IPS-20b (cell line): ENCODE measurements around the gene GJA1.
"Not testable (repeated sequence)": the region's sequence is repeated elsewhere in the genome, so short reads cannot be mapped to it uniquely, and the experiment has no call there.

ENCODE experiments used
- H3K27ac ChIP-seq: one replicate; pipeline ENCODE4 v1.5.1; 2013; ENCODE audit warnings: low read length
- H3K27me3 ChIP-seq: 2 replicates; pipeline ENCODE4 v1.6.1; 2013; ENCODE audit warnings: mild to moderate bottlenecking, low read length, inconsistent platforms; ENCODE audit not compliant: insufficient read depth
- H3K36me3 ChIP-seq: 2 replicates; pipeline ENCODE4 v1.6.1; 2013; ENCODE audit warnings: low read depth, mild to moderate bottlenecking, inconsistent platforms, low read length, moderate library complexity; ENCODE audit not compliant: insufficient read depth
- H3K4me1 ChIP-seq: 2 replicates; pipeline ENCODE4 v1.6.1; 2013; ENCODE audit warnings: mild to moderate bottlenecking, control low read depth, inconsistent platforms, low read length, moderate library complexity; ENCODE audit not compliant: insufficient read depth
- H3K4me3 ChIP-seq: 2 replicates; pipeline ENCODE4 v1.5.1; 2013; ENCODE audit warnings: mild to moderate bottlenecking, low read length, inconsistent platforms
- H3K9ac ChIP-seq: 2 replicates; pipeline ENCODE4 v1.6.1; 2013; ENCODE audit warnings: low read depth, mild to moderate bottlenecking, inconsistent platforms, low read length, moderate library complexity
- H3K9me3 ChIP-seq: 2 replicates; pipeline ENCODE4 v1.6.1; 2013; ENCODE audit warnings: mild to moderate bottlenecking, low read depth, low read length, inconsistent platforms; ENCODE audit not compliant: insufficient read depth

The GJA1 gene

DNA sequence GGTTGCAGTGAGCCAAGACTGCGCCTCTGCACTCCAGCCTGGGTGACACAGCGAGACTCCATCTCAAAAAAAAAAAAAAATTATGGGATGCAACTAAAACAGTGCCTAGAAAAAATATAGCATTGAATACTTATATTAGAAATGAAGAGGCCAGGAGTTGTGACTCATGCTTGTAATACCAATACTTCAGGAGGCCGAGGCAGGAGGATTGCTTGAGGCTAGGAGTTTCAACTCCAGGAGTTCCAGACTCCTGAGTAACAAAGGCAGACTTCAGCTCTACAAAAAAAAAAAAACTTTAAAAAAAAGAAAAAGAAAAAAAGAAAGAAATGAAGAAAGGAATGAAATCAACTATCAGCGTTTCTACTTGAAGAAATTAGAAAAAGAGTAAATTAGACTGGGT lies 17.1 kb upstream of the GJA1 start:
- H3K27ac ChIP-seq: no peak overlapping the region
- H3K4me1 ChIP-seq: no peaks in the 10 kb centered on the region
- H3K9ac ChIP-seq: no peak overlapping the region
- no peaks in the 10 kb centered on the region for H3K27me3 ChIP-seq
- H3K4me3 ChIP-seq: no peak overlapping the region
- no peaks in the 10 kb centered on the region for H3K36me3 ChIP-seq
- H3K9me3 ChIP-seq: no peaks in the 10 kb centered on the region

DNA sequence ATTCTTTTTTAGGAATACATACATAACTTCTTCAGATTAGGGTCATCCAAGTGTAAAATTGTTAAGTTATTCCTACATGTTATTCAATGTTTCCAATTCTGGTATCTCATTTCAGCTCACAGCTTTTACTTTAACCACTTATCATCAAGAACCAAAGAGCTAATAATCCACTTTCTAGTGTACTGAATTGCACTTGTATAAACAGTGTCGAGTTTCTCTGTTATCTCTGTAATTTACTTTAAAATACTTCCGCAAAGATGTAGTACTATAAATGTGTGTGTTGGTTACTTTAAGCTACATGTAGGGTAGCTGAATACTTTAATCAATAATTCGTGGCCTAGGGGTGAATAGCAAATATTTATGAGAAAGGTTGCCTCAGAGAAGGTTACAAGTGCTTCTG lies 8.8 kb upstream of the GJA1 start:
- Histone ChIP-seq H3K27ac (no peak overlapping the region), H3K4me3 (no peak overlapping the region), H3K9me3 (no peaks in the 10 kb centered on the region), H3K9ac (no peak overlapping the region), H3K4me1 (peaks cover 5% of the 10 kb centered on the region; the same call in 1 of the 2 replicates), H3K36me3 (no peaks in the 10 kb centered on the region), H3K27me3 (no peaks in the 10 kb centered on the region)

DNA sequence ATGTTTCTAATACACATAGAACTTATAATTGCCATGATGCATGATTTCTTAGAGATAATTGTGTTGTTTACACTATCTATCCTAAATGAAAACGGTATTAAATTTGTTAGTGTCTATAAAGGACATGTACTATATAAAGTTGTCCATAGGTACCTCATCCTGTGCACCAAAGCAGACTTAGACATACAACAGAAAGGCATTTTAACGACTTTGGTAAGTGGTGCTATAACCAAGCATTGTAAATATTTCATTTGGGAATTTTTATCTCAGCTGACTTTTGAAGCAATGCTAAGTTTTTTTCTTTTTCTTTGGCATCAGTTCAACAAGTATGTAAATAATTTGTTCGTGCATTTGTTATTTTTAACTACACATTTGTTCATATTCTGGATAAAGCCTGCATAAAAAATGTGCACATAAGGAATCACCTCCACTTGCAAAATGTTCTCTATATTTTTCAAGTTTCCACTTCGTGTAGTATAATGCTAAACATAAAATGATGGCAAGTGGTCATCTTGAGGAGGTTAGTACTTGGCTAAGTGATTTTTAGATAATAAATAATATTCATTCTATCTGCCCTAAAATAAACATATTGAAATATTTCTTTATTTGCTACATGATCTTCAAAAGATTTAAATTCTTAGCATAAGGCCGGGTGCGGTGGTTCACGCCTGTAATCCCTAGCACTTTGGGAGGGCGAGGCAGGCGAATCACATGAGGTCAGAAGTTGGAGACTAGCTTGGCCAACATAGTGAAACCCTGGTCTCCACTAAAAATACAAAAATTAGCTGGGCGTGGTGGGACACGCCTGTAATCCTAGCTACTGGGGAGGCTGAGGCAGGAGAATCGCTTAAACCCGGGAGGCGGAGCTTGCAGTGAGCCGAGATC lies 6.3 kb upstream of the GJA1 start:
- Histone ChIP-seq H3K27me3 (no peaks in the 10 kb centered on the region), H3K9ac (no peak overlapping the region), H3K36me3 (no peaks in the 10 kb centered on the region), H3K27ac (no peak overlapping the region), H3K9me3 (no peaks in the 10 kb centered on the region), H3K4me1 (peaks cover 16% of the 10 kb centered on the region; the same call in 1 of the 2 replicates), H3K4me3 (no peak overlapping the region)

DNA sequence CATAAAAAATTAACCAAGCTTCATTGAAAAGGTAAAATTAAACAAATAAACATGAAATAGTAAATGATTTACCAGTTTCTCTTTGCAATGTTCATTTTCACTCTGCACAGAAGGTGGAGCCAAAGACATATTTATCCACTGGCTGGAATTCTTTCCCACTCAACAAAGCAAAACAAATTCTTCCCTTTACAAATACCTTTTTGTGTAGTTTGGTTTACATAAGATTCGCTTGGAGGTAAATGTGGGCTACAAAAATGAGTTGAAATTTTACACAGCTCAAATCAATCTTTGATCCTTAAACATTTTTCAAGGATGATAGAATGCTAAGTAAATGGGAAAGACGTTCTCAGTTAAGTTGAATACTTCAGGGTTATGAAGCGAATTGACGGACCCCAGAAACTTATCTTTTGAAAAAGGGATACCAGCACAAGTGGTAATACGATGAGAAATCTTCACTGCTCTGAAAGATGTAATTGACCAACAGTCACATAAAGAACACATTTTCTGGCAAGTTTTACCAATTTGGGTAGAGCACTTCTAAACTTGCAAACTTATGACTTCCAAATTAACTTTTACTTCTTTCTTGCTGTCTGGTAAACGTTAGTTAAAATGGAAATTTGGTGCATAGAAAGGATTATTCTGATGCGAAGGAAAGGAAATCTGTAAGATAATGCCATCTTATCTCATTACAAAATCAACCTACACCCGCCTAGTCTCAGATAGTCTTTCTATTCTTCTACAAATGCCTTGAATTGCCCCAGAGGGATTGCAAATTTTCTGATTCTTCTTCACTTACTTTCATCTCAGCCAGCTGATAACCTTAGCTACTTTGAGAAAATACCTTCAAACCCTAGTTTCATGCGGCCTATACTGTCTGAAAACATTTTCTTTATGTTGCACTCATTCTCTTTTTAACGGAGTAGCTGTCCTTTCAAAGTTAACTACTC lies 4.7 kb upstream of the GJA1 start:
- Histone ChIP-seq H3K9me3 (no peaks in the 10 kb centered on the region), H3K27ac (peak overlapping the region; percentile 36), H3K27me3 (no peaks in the 10 kb centered on the region), H3K4me3 (peak overlapping the region; percentile 45), H3K36me3 (no peaks in the 10 kb centered on the region), H3K9ac (peak overlapping the region; percentile 53), H3K4me1 (peaks cover 25% of the 10 kb centered on the region)

DNA sequence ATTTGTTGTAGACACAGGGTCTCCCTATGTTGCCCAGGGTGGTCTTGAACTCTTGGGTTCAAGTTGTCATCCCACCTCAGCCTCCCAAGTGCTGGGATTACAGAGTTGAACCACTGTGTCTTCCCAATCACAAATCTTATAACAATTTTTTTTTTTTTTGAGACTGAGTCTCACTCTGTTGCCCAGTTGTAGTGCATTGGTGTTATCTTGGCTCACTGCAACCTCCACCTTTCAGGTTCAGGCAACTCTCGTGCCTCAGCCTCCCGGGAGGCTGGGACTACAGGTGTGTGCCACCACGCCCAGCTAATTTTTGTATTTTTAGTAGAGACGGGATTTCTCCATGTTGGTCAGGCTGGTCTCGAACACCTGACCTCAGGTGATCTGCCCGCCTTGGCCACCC lies 3.7 kb upstream of the GJA1 start:
- not testable (repeated sequence) for H3K36me3 ChIP-seq, H3K27me3 ChIP-seq, H3K9me3 ChIP-seq
- H3K4me1 ChIP-seq: peaks cover 25% of the 10 kb centered on the region
- peak overlapping the region; percentile 45; the same call in 1 of the 2 replicates for H3K4me3 ChIP-seq
- H3K9ac ChIP-seq: peak overlapping the region; percentile 28; the same call in 1 of the 2 replicates
- peak overlapping the region; percentile 13 for H3K27ac ChIP-seq

DNA sequence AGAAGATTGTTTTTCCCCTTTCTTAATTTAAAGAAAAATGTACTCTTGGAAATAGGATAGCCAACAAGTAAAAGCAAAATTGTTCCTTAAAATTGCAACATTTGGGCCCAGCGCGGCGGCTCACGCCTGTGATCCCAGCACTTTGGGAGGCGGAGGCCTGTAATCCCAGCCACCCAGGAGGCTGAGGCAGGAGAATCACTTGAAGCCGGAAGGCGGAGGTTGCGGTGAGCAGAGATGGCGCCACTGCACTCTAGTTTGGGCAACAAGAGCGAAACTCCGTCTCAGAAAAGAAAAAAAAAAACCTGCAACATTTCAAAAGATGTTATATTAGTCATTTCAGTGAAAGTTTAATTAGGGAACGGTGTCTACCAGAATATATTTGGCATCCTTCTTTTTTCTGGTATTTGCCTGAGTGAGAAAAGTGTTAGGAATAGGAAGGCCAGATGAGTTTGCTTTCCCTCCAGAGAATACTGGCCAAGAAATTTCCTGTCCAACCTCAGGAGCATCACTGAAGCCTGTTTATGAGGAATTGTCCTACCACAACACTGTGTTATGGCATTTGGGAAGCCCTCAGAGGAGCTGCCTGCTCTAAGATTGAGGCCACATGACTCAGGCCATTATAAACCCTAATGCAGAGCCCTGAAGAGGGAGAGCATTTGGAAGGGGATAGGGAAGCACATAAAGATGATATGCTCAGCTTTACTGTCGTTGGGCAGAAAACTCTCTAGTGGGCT lies 1.2 kb upstream of the GJA1 start:
- H3K4me3 ChIP-seq: peak overlapping the region; percentile 93
- no peaks in the 10 kb centered on the region for H3K9me3 ChIP-seq
- peak overlapping the region; percentile 7 for H3K27ac ChIP-seq
- no peaks in the 10 kb centered on the region for H3K27me3 ChIP-seq
- peaks cover 16% of the 10 kb centered on the region for H3K36me3 ChIP-seq
- H3K9ac ChIP-seq: peak overlapping the region; percentile 97; the same call in 1 of the 2 replicates
- H3K4me1 ChIP-seq: peaks cover 27% of the 10 kb centered on the region

DNA sequence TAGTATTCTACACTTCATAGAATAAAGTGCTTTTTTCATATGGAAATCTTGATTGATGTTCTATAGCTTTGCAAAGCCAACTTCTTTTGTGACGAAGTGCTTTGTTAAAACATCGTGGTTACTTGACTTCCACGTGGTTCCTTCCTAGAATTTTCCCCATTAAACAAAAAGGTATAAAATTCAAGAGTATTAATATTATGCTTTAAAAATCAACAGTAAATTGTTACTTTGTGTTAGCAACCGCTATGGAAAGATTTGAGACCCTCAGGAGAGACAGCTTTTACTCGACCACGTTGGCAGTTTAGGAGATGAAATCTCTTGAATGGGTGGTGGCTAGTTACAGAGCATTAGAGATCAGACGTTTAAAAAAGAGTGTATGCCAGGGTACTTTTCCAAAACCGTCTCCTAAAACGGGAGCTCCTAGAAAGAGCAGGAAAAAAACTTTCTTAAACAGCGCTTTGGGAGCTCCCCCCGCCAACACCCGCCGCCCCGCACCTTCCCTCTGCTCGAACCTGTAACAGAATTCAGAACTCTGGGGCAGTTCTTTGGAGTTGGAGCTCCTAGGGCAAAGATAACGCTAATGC lies 920 bp downstream of the GJA1 start:
- Histone ChIP-seq H3K9ac (peak overlapping the region; percentile 97), H3K9me3 (no peaks in the 10 kb centered on the region), H3K36me3 (peaks cover 24% of the 10 kb centered on the region), H3K4me3 (peak overlapping the region; percentile 93), H3K27me3 (no peaks in the 10 kb centered on the region), H3K27ac (peak overlapping the region; percentile 91), H3K4me1 (peaks cover 37% of the 10 kb centered on the region)

DNA sequence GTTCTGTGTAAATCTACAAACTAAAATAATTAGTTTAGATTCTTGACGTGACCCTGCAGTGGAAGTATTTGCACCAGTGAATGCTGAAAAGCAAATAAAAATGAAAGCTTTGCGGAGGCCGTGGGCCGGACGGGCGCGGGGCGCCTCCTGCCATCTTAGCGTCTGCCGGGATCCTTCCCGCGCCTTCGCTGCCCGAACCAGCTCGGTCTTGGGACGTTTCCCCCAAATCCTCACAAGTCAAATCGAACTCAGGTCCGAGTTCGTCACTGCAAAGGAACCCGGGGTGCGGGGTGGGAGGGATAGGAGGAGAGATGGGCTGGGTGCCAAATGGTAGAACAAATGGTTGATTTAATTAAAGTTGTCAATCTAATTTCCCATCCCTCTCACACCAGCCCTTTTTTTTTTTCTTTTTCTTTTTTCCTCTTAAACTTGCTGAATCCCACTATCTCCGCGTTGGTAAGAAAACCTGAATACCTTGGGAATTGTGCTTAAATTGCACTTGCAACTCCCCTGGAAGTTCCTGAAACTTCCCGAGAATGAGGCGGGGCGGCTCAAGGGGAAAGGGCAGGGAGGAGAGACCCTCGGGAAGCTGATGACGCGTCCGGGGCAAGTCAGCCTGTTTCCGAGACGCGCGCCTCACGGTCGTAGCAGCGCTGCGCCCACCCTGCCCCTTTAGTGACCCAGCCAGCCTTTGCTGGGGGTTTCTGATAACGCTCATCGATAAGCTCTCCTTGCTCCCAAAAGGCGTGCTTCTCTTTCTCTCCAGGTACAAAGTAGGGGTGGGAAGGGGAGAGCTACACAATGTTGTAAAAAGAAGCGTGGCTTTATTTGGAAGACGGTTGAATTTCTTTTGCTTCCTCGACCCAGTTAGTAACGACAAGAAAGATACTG lies 1.8 kb downstream of the GJA1 start:
- Histone ChIP-seq H3K9ac (peak overlapping the region; percentile 97), H3K4me1 (peaks cover 41% of the 10 kb centered on the region), H3K9me3 (no peaks in the 10 kb centered on the region), H3K36me3 (peaks cover 32% of the 10 kb centered on the region), H3K4me3 (peak overlapping the region; percentile 93), H3K27ac (peak overlapping the region; percentile 91), H3K27me3 (no peaks in the 10 kb centered on the region)

DNA sequence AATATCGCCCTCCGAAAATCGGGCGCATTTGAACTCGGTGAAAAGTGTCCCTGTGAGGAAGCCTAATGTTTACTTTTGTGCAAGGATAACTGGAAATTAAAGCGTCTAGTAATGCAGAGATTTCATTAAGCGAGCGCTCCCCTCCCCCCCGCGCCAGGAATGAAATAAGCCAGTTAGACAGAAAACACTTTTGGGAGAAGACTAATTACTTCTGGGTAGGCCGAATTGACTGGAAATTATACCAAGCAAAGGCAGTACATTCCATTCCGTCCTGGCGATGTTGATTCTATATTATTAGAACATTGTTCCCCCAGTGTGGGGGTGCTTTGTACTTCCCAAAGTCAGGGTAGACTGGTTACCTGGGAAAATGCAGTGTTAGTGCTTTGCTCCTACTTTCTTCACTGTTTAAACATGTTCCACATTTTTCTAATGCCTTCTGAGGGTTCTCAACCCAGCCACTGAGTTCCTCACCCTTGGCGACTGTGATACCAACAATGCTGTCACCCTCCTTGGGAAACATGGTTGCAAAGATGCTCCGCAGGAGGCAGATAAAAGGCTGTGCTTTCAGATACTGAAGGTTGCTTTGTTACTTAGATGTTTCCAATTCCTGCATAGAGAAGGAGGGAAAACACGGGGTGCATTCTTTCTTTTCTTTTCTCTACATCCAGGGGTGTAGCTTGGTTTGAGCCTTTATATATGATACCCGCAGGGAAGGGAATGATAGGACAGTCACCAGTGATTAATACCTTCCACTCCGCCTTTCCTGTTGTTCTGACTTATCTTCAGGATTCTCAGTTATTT lies 2.6 kb downstream of the GJA1 start:
- peak overlapping the region; percentile 97 for H3K9ac ChIP-seq
- no peaks in the 10 kb centered on the region for H3K27me3 ChIP-seq
- peaks cover 40% of the 10 kb centered on the region for H3K36me3 ChIP-seq
- peak overlapping the region; percentile 91 for H3K27ac ChIP-seq
- peak overlapping the region; percentile 93 for H3K4me3 ChIP-seq
- H3K4me1 ChIP-seq: peaks cover 41% of the 10 kb centered on the region
- no peaks in the 10 kb centered on the region for H3K9me3 ChIP-seq

DNA sequence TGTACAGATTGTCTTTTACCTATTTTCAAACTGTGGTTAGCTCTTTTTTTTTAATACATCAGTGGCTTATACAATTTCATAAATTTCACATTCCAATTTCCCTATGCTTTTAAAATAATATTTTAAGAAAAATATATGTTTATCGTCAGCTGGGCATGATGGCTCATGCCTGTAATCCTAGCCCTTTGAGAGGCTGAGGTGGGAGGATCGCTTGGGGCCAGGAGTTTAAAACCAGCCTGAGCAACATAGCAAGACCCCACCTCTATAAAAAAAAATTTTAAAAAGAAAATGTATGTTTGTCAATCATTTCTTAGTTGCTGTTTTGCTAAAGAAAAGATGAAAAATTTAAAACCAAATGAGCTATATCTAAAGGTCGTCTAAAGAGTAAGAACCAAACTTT lies 3.4 kb downstream of the GJA1 start:
- Histone ChIP-seq H3K27me3 (no peaks in the 10 kb centered on the region), H3K4me1 (peaks cover 45% of the 10 kb centered on the region), H3K9ac (peak overlapping the region; percentile 97; the same call in 1 of the 2 replicates), H3K36me3 (peaks cover 49% of the 10 kb centered on the region), H3K9me3 (no peaks in the 10 kb centered on the region), H3K4me3 (peak overlapping the region; percentile 93), H3K27ac (no peak overlapping the region)
